ENCODE measurements around the gene ZNF217. TPM values are rescaled to one million over a fixed set of nuclear protein-coding genes. Genes with fewer than 3 reads are reported as not detected.

The ZNF217 gene
- total RNA-seq, 2 experiments from 2014 or later = 39.7 to 68.4 TPM

- Histone ChIP-seq H3K9me3 (ENCODE audit: low read length) (no peaks in the 10 kb centered on the region), H3K27ac (ENCODE audit: low read depth, low read length, poor library complexity, severe bottlenecking) (no peak overlapping the region), H4K20me1 (ENCODE audit: insufficient read depth, low read length) (no peaks in the 10 kb centered on the region), H2AFZ (ENCODE audit: low read length) (no peak overlapping the region), H3K4me3 (ENCODE audit: low read depth, low read length, poor library complexity, severe bottlenecking) (no peak overlapping the region), H3K4me1 (ENCODE audit: insufficient read depth, low read length, poor library complexity, severe bottlenecking) (no peaks in the 10 kb centered on the region), H3K36me3 (ENCODE audit: insufficient read depth, low read length) (peaks cover 22% of the 10 kb centered on the region), H3K79me2 (ENCODE audit: insufficient read depth, low read depth, low read length) (no peaks in the 10 kb centered on the region), H3K9me2 (ENCODE audit: insufficient read depth, low read length) (no peaks in the 10 kb centered on the region), H3K4me2 (ENCODE audit: low read length) (no peak overlapping the region)
- DNase-seq (ENCODE audit: low spot score) = no peak
- BruUV-seq (replicated peaks) = no TSS peak
- POLR2A ChIA-PET = interaction anchor here (0.5 to 1.2 kb wide), 3 partner anchors 48 to 275 kb away, joined by 3 to 4 read pairs (median 3); no protein-coding TSS in a partner anchor
- TF ChIP-seq EZH2phosphoT487 (IDR thresholded peaks at IDR 0.05; ENCODE audit: borderline replicate concordance, low read depth, low read length) = no peak
- TF ChIP-seq CTCF (conservative IDR thresholded peaks at IDR 0.05; ENCODE audit: low read length) = no peak
- CTCF ChIA-PET (ENCODE audit: unreplicated experiment) = interaction anchor here (0.6 kb wide), 1 partner anchor 72 kb away, joined by 3 read pairs; no protein-coding TSS in a partner anchor
- intact Hi-C loops (cut with micrococcal nuclease; ENCODE audit: unreplicated experiment) = loop anchor here (10.0 kb wide), 1 partner anchor 503 kb away; no protein-coding TSS in a partner anchor
These were observed 32.1 kb downstream of the ZNF217 start for GRCh38 chr20:53561505-53561904.

GRCh38 chr20:53559816-53560215, 33.8 kb downstream of the ZNF217 start:
- no peak for TF ChIP-seq EZH2phosphoT487 (IDR thresholded peaks at IDR 0.05; ENCODE audit: borderline replicate concordance, low read depth, low read length)
- TF ChIP-seq CTCF (conservative IDR thresholded peaks at IDR 0.05; ENCODE audit: low read length) = no peak
- no peak overlapping the region for H3K27ac ChIP-seq (ENCODE audit: low read depth, low read length, poor library complexity, severe bottlenecking)
- no peak overlapping the region for H3K4me2 ChIP-seq (ENCODE audit: low read length)
- H3K9me2 ChIP-seq (ENCODE audit: insufficient read depth, low read length) = no peaks in the 10 kb centered on the region
- CTCF ChIA-PET (ENCODE audit: unreplicated experiment) = no interaction called here
- H4K20me1 ChIP-seq (ENCODE audit: insufficient read depth, low read length) = no peaks in the 10 kb centered on the region
- peaks cover 6% of the 10 kb centered on the region; the same call in 1 of the 2 replicates for H3K36me3 ChIP-seq (ENCODE audit: insufficient read depth, low read length)
- no TSS peak for BruUV-seq (replicated peaks)
- no peak overlapping the region for H2AFZ ChIP-seq (ENCODE audit: low read length)
- no peaks in the 10 kb centered on the region for H3K79me2 ChIP-seq (ENCODE audit: insufficient read depth, low read depth, low read length)
- no peak for DNase-seq (ENCODE audit: low spot score)
- no peak overlapping the region for H3K4me3 ChIP-seq (ENCODE audit: low read depth, low read length, poor library complexity, severe bottlenecking)
- intact Hi-C loops (cut with micrococcal nuclease; ENCODE audit: unreplicated experiment) = loop anchor here (10.0 kb wide), 1 partner anchor 505 kb away; no protein-coding TSS in a partner anchor
- POLR2A ChIA-PET = interaction anchor here (1.2 kb wide), 1 partner anchor 19 kb away, joined by 3 read pairs; no protein-coding TSS in a partner anchor
- no peaks in the 10 kb centered on the region for H3K4me1 ChIP-seq (ENCODE audit: insufficient read depth, low read length, poor library complexity, severe bottlenecking)
- H3K9me3 ChIP-seq (ENCODE audit: low read length) = no peaks in the 10 kb centered on the region

GRCh38 chr20:53557130-53557529, 36.5 kb downstream of the ZNF217 start:
- ChIA-PET POLR2A (interaction anchor here (0.6 kb wide), 1 partner anchor 19 kb away, joined by 3 read pairs; no protein-coding TSS in a partner anchor), CTCF (ENCODE audit: unreplicated experiment) (no interaction called here)
- H3K36me3 ChIP-seq (ENCODE audit: insufficient read depth, low read length) = no peaks in the 10 kb centered on the region
- H3K4me2 ChIP-seq (ENCODE audit: low read length) = no peak overlapping the region
- no peaks in the 10 kb centered on the region for H3K4me1 ChIP-seq (ENCODE audit: insufficient read depth, low read length, poor library complexity, severe bottlenecking)
- H3K4me3 ChIP-seq (ENCODE audit: low read depth, low read length, poor library complexity, severe bottlenecking) = no peak overlapping the region
- H4K20me1 ChIP-seq (ENCODE audit: insufficient read depth, low read length) = no peaks in the 10 kb centered on the region
- intact Hi-C loops (cut with micrococcal nuclease; ENCODE audit: unreplicated experiment) = no loop called here
- no peaks in the 10 kb centered on the region for H3K79me2 ChIP-seq (ENCODE audit: insufficient read depth, low read depth, low read length)
- no peak overlapping the region for H2AFZ ChIP-seq (ENCODE audit: low read length)
- H3K9me2 ChIP-seq (ENCODE audit: insufficient read depth, low read length) = no peaks in the 10 kb centered on the region
- BruUV-seq (replicated peaks) = no TSS peak
- no peaks in the 10 kb centered on the region for H3K9me3 ChIP-seq (ENCODE audit: low read length)
- no peak overlapping the region for H3K27ac ChIP-seq (ENCODE audit: low read depth, low read length, poor library complexity, severe bottlenecking)
- no peak for DNase-seq (ENCODE audit: low spot score)
- TF ChIP-seq EZH2phosphoT487 (IDR thresholded peaks at IDR 0.05; ENCODE audit: borderline replicate concordance, low read depth, low read length) (no peak), CTCF (conservative IDR thresholded peaks at IDR 0.05; ENCODE audit: low read length) (no peak)

Data from OCI-LY7 (cell line).